ENCODE results near the gene POLK.

DNA sequence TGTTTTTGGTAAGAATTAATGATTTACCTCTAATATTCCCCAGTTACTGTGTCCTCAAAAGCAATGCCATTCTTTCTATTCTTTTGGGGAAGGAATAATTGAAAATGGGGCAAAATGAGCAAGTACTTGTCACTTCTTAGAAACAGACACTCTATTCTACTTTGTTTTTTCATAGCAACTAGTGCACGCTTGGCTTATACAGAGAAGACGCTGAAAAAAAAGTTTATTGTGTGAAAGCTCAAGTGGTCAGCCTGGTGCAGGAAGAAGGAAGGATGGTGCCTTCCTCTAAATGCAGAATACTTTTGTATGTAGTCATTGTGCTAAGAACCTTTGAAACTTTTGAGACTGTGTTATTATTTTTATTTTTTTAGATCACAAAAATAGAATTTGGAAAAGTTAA lies 129.1 kb downstream of the POLK start:
- TF ChIP-seq POLR2A (IDR thresholded peaks at IDR 0.05): no peak
- TF ChIP-seq, protein P1, sequence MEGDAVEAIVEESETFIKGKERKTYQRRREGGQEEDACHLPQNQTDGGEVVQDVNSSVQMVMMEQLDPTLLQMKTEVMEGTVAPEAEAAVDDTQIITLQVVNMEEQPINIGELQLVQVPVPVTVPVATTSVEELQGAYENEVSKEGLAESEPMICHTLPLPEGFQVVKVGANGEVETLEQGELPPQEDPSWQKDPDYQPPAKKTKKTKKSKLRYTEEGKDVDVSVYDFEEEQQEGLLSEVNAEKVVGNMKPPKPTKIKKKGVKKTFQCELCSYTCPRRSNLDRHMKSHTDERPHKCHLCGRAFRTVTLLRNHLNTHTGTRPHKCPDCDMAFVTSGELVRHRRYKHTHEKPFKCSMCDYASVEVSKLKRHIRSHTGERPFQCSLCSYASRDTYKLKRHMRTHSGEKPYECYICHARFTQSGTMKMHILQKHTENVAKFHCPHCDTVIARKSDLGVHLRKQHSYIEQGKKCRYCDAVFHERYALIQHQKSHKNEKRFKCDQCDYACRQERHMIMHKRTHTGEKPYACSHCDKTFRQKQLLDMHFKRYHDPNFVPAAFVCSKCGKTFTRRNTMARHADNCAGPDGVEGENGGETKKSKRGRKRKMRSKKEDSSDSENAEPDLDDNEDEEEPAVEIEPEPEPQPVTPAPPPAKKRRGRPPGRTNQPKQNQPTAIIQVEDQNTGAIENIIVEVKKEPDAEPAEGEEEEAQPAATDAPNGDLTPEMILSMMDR (IDR thresholded peaks at IDR 0.05): no peak

All from breast epithelium (tissue), 3 donors.